Kidney (tissue), 14 donors: Measurements from ENCODE around the gene MX1. TPM values are rescaled to one million over a fixed set of nuclear protein-coding genes. Genes with fewer than 3 reads are reported as not detected.
A peak's percentile ranks its signal among the peaks of the same experiment; 100 is the strongest.

Experiments
- DNase-seq, 5 donors: peaks; one replicate each; pipeline ENCODE4 v3.0.0-alpha.2; 2013 to 2020
- FAIRE-seq: peaks from 2 replicates; lab custom pipeline; 2012; peaks lifted over from hg19 to GRCh38; lab: Jason Lieb, UNC
- H3K27ac ChIP-seq, 2 donors: one replicate each; pipeline ENCODE4 v1.7.0; 2013; ENCODE audit warnings: low read depth in 2 of 2, low read length in 2 of 2, inconsistent platforms in 1 of 2
- H3K27me3 ChIP-seq: one replicate; pipeline ENCODE4 v1.7.1; 2013; ENCODE audit warnings: low read length, inconsistent platforms; ENCODE audit not compliant: control insufficient read depth, insufficient read depth
- H3K36me3 ChIP-seq, 3 donors: one replicate each; pipeline versions ENCODE4 v1.7.0 to v1.7.1; 2013; ENCODE audit warnings: low read length in 3 of 3, control low read depth in 1 of 3, inconsistent platforms in 1 of 3; ENCODE audit not compliant: insufficient read depth in 3 of 3, control insufficient read depth in 2 of 3
- H3K4me1 ChIP-seq, 3 donors: one replicate each; pipeline versions ENCODE4 v1.7.0 to v1.7.1; 2013; ENCODE audit warnings: low read length in 3 of 3, inconsistent platforms in 1 of 3, low read depth in 1 of 3; ENCODE audit not compliant: control insufficient read depth in 2 of 3, insufficient read depth in 2 of 3
- H3K4me3 ChIP-seq, 3 donors: one replicate each; pipeline versions ENCODE4 v1.7.0 to v1.8.1; 2013; ENCODE audit warnings: low read length in 3 of 3, control low read depth in 1 of 3, inconsistent platforms in 1 of 3
- H3K9ac ChIP-seq, 3 donors: one replicate each; pipeline versions ENCODE4 v1.7.0 to v1.7.1; 2013; ENCODE audit warnings: low read length in 3 of 3, control low read depth in 1 of 3, inconsistent platforms in 1 of 3
- H3K9me3 ChIP-seq, 3 donors: one replicate each; pipeline versions ENCODE4 v1.7.0 to v1.7.1; 2013; ENCODE audit warnings: low read length in 3 of 3, control low read depth in 1 of 3, inconsistent platforms in 1 of 3; ENCODE audit not compliant: control insufficient read depth in 2 of 3, insufficient read depth in 1 of 3
- intact Hi-C: fragments of 100-400 bp; cut with DNase I; formaldehyde crosslinking; loops from one replicate; pipeline ENCODE4 v1.11.1; 2022
- polyA plus RNA-seq: library from polyadenylated mRNA; stranded (reverse); fragments of 350-450 nt; fragmentation: Illumina TruSeq; extraction: RNeasy Lipid Tissue Mini Kit (QIAGEN cat#74804); gene quantifications from one replicate; pipeline ENCODE4 v1.2.3, GENCODE V29; 2014; ENCODE audit warnings: low read depth, low replicate concordance; ENCODE audit not compliant: insufficient read depth
- total RNA-seq: library from RNA; stranded (reverse); fragmentation: NEBNext Ultra II Directional; extraction: Animal tissue kit (Norgen Biotek cat#: 25700); gene quantifications from one replicate; pipeline ENCODE4 v1.2.1, GENCODE V29; 2021
- TF ChIP-seq, protein P1 (sequence below): IDR thresholded peaks from 3 replicates; pipeline ENCODE4 v1.5.1; 2012; ENCODE audit warnings: mild to moderate bottlenecking, moderate library complexity, borderline replicate concordance; ENCODE audit not compliant: insufficient read depth; ENCODE audit errors: extremely low read depth
- donor health status: control.
- donor health status: control.
- donor health status: control.
- donor health status: control.
- donor health status: control.
- donor health status: DM: yes; HTN: yes; CAD: no.
- donor health status: Normal renal cell carcinoma (clear cell type).

MX1 gene
- total and polyA plus RNA-seq, 2 donors from 2014 or later, result 22.9 to 47.4 TPM

DNA sequence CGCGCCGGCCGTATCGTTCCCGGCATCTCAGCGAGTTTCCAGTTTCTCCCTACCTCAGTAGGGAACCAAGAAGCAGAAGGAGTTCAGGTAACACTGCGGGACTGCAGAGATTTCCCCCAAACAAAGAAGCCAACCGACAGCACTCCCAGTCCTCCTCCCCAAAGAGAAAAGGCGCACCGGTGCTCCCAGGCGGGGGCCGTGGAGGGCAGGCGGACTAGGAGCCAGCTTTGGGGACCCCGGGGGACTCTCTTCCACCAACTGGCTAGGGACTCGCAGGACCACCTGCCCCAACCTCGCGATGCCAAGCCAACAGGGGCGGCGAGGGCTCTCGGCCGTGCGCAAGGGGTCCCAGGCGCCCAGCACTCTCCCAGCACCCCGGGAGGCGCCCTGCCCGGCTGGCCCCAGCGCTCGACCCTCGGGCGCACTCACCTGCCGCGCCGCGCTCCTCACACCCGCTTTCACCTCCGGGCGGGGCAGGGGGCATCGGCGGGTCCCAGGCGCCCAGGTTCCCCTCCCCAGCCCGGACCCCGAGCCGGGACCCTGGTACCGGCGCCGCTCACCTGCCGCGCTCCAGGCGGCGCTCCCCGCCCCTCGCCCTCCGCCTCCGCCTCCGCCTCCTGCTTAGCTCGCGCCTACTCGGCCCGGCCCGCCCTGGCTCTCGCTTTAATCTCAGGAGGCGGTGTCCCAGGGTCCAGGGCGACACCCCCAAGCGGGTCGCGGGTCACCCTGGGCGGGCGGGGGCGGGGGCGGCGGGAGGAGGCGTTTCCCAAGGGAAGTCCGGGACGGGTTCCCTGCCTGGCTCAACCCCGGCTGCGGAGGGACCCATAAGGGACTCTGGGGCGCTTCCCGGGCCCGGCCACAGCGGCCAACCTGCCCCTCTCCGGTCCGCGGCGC lies 81.7 kb downstream of the MX1 start, which contains the start of gene TMPRSS2:
TMPRSS2 (minus strand) TSS at position 638 of the 894 bp plus-strand sequence. CDS start 10,025 bp downstream, outside the sequence.
- peak within 1 kb of the TSS; percentile 46 to 79 (median 76) for H3K4me3 ChIP-seq
- H3K9me3 ChIP-seq, result no peaks in the 10 kb centered on the region
- no peaks in the 10 kb centered on the region for H3K36me3 ChIP-seq
- peaks cover 2 to 20% (median 14%) of the 10 kb centered on the region in 3 donors for H3K4me1 ChIP-seq
- peak within 1 kb of the TSS in 2 of 3 donors; percentile 80 to 93 for H3K9ac ChIP-seq
- TF ChIP-seq, protein P1, sequence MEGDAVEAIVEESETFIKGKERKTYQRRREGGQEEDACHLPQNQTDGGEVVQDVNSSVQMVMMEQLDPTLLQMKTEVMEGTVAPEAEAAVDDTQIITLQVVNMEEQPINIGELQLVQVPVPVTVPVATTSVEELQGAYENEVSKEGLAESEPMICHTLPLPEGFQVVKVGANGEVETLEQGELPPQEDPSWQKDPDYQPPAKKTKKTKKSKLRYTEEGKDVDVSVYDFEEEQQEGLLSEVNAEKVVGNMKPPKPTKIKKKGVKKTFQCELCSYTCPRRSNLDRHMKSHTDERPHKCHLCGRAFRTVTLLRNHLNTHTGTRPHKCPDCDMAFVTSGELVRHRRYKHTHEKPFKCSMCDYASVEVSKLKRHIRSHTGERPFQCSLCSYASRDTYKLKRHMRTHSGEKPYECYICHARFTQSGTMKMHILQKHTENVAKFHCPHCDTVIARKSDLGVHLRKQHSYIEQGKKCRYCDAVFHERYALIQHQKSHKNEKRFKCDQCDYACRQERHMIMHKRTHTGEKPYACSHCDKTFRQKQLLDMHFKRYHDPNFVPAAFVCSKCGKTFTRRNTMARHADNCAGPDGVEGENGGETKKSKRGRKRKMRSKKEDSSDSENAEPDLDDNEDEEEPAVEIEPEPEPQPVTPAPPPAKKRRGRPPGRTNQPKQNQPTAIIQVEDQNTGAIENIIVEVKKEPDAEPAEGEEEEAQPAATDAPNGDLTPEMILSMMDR, result no peak
- peak; percentile 64 to 92 (median 81) for DNase-seq
- peaks cover 10% of the 10 kb centered on the region for H3K27me3 ChIP-seq
- intact Hi-C loops, result no loop called here
- H3K27ac ChIP-seq, result peak within 1 kb of the TSS; percentile 94 to 95
- no peak for FAIRE-seq

DNA sequence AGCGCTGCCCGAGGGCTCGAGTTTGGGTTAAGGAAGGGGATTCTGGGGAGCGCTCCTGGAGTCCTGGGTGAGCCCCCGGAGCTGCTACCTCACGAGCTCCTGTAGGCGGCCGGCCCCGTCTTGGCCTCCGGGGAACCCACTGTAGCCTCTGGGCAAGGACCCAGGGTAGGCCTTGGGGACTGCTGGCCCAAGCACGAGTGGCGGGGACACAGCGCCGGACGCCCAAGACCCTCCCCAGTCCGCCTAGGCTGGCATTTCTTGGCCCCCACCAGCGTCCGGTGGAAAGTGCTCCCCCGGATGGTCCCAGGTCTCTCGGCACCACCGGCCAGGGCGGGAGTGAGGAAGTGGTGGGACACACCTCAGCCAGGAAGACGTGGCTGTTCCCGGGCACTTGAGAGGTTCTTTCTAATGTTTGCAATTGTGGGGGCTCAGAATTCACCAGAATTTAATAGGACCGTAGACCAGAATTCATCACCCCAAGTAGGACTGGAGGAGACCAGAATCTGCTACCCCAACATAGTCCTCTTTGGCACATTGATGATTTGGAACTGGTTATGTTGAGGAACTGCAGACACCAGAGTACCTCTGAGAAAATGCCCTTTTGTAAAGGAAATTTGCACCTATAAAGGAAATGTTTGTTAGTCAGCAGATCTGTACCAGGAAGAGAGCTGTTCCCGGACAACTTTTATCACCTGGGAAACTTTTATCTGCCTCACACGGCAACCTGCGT lies 82.5 kb downstream of the MX1 start:
- H3K27ac ChIP-seq, result peak overlapping the region; percentile 79 to 80
- no peaks in the 10 kb centered on the region for H3K9me3 ChIP-seq
- peaks cover 2 to 17% (median 12%) of the 10 kb centered on the region in 3 donors for H3K4me1 ChIP-seq
- H3K27me3 ChIP-seq, result peaks cover 10% of the 10 kb centered on the region
- peak overlapping the region in 1 of 3 donors; percentile 19 for H3K9ac ChIP-seq
- no peak for FAIRE-seq
- DNase-seq, result peak in 3 of 5 donors; percentile 11 to 75 (median 64)
- TF ChIP-seq, protein P1, result no peak
- intact Hi-C loops, result no loop called here
- H3K4me3 ChIP-seq, result peak overlapping the region in 1 of 3 donors; percentile 58
- H3K36me3 ChIP-seq, result no peaks in the 10 kb centered on the region

Other genes with a start within 250 kb of the MX1 start
- 19.4 TPM for gene FAM3B, start 109.4 kb upstream of the MX1 start, total RNA-seq
- gene FAM3B, start 109.4 kb upstream of the MX1 start, polyA plus RNA-seq, result 44.4 TPM
- 11.7 TPM for gene MX2, start 64.2 kb upstream of the MX1 start, total RNA-seq
- gene MX2, start 64.2 kb upstream of the MX1 start, polyA plus RNA-seq, result 4.3 TPM
- gene TMPRSS2, start 81.9 kb downstream of the MX1 start, total RNA-seq, result 32.8 TPM
- gene TMPRSS2, start 81.9 kb downstream of the MX1 start, polyA plus RNA-seq, result 55.0 TPM